HG03097 (cell line): Measurements from ENCODE around the gene TSTD2.
"Not testable (repeated sequence)": the region's sequence is repeated elsewhere in the genome, so short reads cannot be mapped to it uniquely, and the experiment has no call there.

Source experiments
- ATAC-seq: cut with Tn5 transposase; IDR thresholded peaks from one replicate; pipeline ENCODE4 v1.9.1; 2021; ENCODE audit not compliant: unreplicated experiment, low FRiP score

The TSTD2 gene

DNA sequence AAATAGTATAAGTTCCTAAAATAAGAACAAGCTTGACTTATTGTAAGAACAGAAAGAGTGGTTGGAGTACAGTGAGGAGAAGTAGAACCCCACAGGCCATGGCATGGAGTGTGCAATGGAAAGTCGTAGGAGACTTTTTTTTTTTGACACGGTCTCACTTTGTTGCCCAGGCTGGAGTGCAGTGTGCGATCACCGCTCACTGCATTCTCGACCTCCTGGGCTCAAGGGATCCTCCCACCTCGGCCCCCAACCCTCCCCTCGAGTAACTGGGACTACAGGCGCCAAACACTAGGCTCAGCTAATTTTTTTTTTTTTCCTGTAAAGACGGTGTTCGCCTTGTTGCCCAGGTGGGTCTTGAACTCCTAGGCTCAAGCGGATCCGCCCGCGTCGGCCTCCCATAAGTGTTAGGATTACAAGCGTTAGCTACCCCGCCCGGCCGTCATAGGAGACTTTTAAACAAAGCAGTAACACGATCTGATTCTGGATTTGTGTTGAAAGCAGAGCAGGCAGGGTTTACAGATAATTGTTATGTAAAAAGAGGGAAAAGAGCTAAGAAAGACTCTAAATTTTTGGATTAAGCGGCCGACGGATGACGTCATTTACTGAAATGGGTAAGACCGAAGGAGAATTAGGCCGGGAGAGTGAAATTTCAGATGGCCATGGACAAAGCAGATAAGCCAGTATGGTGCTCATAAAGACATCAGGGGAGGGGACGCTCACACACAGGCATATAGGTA is 752 bp downstream of the TSTD2 start:
- peak; percentile 18 for ATAC-seq

GRCh38 chr9:97630591-97630990 is 2.6 kb downstream of the TSTD2 start:
- no peak for ATAC-seq

DNA sequence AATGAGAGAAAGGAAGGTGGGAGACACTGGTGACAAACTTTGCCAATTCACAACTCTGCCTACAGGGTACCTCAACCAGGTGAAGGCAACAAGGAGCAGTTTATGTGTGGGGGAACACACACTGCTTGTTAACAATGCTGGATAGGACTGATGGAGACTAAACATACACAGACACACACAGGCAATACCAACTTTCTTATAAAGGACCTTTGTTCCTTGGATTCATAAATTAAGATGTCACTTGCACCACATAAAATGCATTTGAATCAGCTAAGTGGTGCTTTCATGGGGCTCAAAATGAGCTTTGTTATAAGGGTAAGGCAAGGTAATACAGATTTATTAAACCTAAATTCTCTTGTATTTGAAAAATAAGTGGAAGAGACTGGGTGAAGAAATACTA is 4.0 kb downstream of the TSTD2 start:
- no peak for ATAC-seq

GRCh38 chr9:97628668-97629067 is 4.5 kb downstream of the TSTD2 start:
- ATAC-seq: no peak

DNA sequence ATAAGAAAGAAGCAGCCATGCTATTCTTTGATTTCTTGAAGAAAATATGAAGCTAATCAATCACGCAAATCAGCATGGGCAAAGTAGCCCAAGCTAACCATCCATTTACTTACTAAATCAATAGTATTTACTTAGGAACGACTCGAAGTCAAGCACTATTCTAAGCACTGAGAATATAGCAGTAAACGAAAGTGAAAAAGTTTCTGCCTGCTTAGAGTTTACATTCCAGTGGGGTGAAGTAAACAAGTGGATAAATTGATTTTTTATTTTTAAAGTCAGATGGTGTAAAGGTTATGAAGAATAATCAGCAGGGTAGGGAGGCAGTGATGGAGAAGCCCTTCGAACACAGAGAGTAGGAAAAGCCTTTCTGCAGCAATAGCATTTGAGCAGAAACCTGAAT is 5.5 kb downstream of the TSTD2 start:
- ATAC-seq: no peak

DNA sequence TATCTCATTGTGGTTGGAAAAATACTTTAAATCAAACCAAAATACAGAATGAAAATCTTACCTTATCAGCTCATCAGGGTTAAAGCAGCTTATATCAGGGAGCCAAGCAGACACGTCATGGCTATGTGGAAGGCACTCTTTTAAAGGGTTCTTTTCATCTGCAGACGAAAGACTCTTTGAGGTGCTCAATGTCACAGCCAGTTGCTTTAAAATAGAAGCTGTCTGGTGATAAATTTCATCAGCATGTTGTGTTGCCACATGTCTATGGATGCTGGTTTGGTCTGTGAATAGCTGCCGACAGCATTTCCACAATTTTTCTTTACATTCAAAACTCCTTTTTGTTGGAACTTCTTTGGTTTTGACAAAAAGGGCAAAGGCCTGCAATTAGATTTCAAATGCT is 7.5 kb downstream of the TSTD2 start:
- ATAC-seq: no peak

DNA sequence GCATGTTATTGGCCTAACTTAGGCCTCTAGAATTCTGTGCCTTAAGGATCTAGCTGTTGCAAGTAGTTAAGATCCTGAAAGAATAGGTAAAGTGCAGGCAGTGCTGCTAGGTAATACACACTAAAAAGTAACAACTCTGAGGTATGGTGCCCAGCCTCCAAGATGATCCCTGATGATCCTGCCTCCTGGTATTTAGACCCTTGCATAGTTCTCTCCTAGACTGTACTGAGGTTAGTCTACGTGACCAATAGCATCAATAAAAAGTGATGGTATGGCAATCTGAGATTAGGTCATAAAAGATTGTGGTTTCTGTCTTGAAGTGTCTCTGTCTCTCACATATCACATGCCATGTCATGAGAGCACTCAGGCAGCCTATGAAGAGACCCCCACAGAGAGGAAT is 9.2 kb downstream of the TSTD2 start:
- no peak for ATAC-seq

GRCh38 chr9:97622483-97622882 is 10.7 kb downstream of the TSTD2 start:
- ATAC-seq: not testable (repeated sequence)

DNA sequence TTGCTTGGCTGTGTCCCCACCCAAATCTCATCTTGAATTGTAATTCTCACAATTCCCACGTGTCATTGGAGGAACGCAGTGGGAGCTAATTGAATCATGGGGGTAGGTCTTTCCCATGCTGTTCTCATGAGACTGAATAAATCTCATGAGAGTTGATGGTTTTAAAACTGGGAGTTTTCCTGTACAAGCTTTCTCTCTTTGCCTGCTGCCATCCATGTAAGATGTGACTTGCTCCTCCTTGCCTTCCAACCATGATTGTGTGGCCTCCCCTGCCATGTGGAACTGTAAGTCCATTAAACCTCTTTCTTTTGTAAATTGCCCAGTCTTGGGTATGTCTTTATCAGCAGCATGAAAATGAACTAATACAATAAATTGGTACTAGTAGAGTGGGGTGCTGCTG is 13.1 kb downstream of the TSTD2 start:
- not testable (repeated sequence) for ATAC-seq

- ATAC-seq: no peak
Observed at GRCh38 chr9:97617939-97618416, 15.2 kb downstream of the TSTD2 start.

DNA sequence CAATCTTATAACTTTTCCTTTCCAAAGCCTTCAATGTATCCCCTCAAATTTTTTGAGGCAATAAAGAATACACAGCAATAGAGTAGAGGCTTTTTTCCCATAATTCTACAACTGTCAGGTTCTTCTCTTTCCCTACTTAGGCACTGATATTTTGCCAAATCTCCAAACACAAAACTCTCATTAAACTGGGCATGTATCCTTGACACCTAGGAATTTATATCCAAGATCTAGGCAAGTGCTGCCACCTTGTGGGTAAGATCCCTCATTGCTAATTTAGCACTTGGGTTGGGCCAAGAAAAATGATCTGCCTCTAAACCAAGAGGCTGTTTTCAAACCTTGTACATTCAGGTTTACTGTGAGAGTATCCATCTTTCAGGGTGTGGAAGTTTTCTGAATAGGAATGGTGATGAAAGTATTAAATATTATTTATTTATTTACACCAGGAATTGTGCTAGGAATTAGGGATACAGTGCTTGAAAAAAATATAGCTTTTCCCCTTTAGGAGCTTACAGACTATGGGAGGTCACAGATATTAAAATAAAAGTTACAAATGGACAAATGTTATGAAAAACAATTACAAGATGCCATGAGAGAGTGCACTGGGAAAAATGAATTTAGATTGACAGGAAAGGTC is 17.6 kb downstream of the TSTD2 start:
- ATAC-seq: no peak

GRCh38 chr9:97604901-97605645 is 28.1 kb downstream of the TSTD2 start:
- no peak for ATAC-seq

DNA sequence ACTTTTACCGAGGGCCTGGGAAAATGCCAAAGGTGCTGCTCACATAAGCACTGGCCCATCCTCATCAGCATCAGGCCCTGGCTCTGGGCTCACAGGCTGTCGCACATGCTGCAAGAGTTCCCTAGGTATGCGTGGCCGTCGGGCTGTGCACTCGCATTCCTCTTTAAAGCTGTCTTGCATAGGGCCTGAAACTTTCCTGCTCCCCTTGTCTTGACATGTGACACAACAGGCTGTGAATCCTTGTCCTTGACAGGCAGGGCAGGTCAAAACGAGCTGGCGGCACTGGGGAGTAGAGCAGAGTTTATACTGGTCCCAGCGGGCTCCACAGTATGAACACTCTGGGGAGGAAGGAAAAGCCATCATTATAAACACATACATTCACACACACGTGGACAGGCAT is 30.7 kb downstream of the TSTD2 start:
- ATAC-seq: no peak

- no peak for ATAC-seq
Observed at GRCh38 chr9:97601228-97601898, 31.8 kb downstream of the TSTD2 start.

GRCh38 chr9:97600531-97601227 is 32.5 kb downstream of the TSTD2 start:
- ATAC-seq: no peak

GRCh38 chr9:97599314-97599846 is 33.8 kb downstream of the TSTD2 start:
- ATAC-seq: no peak

DNA sequence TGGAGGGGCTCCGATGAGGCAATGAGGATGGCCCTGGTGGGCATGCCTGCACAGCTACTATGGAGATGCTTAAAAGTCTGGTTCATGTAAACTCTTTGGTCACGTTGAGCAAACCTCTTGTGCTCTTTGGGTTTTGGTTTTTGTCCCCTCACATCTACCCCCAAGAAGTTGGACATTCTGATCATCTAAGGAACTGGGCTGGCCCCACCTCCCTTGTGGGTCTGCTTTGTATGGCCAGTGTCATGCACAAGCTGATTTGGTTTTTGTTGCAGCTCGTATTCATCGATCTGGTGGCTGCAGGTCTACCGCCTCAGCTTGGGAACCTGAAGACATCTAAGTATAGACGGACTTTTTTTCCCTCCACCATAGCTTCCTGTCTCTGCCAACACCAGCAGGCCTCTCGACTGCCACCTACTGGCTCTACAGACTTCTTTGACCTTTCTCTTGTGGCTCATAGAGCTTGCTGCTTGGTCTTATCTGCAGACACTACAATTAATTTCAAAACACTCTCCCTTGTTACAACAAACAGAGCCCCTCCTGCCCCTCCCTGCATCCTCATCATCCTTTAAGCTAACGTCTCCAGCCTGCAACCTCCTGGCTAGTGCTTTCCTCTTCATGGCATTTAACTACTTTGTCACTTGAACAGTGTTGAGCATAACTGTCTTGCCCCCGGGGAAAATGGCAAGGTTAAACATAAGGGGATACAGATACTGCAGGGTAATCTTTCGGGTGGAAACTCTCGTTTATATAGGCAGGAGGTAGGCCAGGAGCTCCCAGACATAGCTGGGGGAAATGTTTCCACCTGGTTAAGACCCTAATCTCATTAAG is 34.5 kb downstream of the TSTD2 start:
- ATAC-seq: peak; percentile 74

- no peak for ATAC-seq
Observed at GRCh38 chr9:97596906-97597305, 36.3 kb downstream of the TSTD2 start.

GRCh38 chr9:97594381-97594921 is 38.7 kb downstream of the TSTD2 start:
- no peak for ATAC-seq
